ENCODE results near the gene SPRYD3. TPM values are rescaled to one million over a fixed set of nuclear protein-coding genes. Genes with fewer than 3 reads are reported as not detected.

The SPRYD3 gene
- polyA plus RNA-seq, 10 donors, result 15.9 to 22.3 (median 18.3) TPM

- DNase-seq, result no peak
These were observed 3.5 kb upstream of the SPRYD3 start for GRCh38 chr12:53082637-53083175.

- peak in 1 of 3 donors; percentile 37 for DNase-seq
These were observed 565 bp downstream of the SPRYD3 start for GRCh38 chr12:53078425-53079225.

GRCh38 chr12:53077030-53077429 lies 2.2 kb downstream of the SPRYD3 start:
- DNase-seq, result no peak

DNA sequence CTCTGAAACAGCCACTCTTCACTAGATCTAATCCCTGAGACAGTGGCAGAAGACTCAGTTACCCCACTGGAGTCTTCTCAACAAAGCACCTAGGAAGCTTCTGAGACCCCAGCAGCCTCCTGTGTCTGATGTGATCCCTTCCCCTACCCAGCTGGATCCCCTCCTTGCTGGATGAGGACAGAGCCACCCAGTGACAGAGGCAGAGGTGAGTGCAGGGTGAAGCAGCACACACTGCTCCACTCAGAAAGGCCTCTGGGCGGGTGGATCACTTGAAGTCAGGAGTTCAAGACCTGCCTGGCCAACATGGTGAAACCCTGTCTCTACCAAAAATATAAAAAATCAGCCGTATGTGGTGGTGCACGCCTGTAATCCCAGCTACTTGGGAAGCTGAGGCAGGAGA lies 2.7 kb downstream of the SPRYD3 start:
- no peak for DNase-seq

DNA sequence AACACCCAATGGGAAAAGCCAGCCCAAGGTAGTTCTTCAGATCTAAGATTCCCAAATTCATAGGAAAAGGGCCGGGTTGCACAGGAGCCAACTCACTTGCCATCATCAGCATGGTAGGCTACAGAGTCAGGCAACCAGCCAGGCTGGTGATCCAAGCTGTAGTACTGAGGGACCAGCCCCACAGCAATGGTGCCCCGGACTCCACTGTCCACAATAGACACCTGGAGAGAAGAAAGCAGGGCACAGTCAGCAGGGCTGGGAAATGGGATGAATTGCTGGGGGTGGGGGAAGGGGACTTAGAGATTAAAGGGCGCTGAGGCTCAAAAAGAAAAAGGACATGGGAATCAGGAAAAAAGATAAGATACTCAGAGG lies 4.2 kb downstream of the SPRYD3 start:
- DNase-seq, result no peak

DNA sequence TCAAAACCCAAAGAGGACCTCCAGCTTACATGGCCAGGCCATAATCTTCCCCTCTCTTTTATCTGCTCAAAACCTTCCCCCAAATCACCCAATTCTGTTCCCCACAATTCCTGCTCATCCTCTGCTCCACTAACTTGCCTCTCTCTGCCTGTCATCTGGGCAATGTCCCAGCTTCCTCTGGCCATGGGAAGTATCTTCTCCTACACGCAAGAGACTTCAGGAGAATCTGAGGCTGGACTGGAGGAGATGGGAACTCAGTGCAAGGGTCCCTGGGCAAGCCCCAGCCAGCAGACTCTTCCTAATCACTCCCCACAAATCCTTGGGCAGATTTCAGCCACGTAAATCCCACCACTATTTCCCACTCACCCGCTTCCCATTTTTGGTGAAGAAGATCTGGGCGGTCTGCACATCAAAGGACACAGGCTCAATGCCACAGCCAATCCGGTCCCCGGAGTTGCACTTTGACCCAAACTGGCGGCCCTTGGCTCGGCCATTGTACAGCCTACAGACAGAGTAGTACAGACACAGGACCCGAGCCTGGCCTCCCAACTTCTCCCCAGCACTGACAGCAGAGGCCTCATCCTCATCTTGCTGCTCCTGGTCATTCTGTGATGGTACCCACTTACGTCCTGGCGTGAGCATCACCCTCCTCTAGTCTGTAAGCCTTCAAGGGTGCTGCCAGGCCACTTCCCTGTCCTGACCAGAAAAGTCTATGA lies 4.7 kb downstream of the SPRYD3 start:
- DNase-seq, result peak in 1 of 3 donors; percentile 74

GRCh38 chr12:53073881-53074280 lies 5.3 kb downstream of the SPRYD3 start:
- peak in 2 of 3 donors; percentile 72 to 88 for DNase-seq

- DNase-seq, result peak; percentile 75 to 96 (median 95)
These were observed 7.3 kb downstream of the SPRYD3 start for GRCh38 chr12:53071591-53072551.

GRCh38 chr12:53070877-53071492 lies 8.2 kb downstream of the SPRYD3 start:
- DNase-seq, result peak in 1 of 3 donors; percentile 30

GRCh38 chr12:53069621-53070410 lies 9.4 kb downstream of the SPRYD3 start:
- peak in 2 of 3 donors; percentile 81 to 89 for DNase-seq

DNA sequence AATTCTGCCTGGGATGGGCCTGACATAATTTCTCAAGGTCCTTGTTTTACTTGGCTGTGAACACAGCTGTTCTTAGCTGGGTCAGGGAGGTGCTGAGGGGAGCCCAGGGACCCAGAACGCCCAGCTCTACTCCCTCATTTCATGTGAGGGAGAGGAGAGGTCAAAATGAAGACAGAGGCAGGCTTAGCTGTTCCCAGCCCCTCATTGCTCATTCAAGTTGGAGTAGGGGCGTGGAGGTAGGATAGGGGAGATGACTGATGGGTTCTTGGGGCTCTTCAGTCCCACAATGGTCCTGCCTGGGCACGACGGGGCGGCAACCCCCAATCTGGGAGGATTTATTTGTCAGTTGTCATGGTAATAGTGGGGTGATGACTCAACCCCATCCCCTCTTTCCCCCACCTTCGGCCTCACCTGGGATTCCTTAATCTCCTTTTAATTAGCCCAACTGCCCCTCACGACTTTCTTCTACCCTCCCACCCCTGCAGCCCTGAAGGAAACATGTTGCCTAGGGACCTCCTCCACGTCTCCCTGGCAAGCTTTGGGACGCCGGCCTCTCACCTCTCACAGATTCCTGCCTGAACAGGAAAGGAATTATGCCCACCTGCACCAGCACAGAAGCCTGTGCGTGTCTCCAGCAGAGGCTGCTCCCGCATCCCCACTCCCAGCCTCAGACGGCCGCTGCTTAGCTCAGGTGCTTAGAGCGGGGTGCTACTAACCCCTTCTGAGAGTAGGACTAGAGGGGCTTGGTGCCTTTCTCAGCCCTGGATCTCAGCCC lies 10.2 kb downstream of the SPRYD3 start:
- peak in 1 of 3 donors; percentile 37 for DNase-seq

DNA sequence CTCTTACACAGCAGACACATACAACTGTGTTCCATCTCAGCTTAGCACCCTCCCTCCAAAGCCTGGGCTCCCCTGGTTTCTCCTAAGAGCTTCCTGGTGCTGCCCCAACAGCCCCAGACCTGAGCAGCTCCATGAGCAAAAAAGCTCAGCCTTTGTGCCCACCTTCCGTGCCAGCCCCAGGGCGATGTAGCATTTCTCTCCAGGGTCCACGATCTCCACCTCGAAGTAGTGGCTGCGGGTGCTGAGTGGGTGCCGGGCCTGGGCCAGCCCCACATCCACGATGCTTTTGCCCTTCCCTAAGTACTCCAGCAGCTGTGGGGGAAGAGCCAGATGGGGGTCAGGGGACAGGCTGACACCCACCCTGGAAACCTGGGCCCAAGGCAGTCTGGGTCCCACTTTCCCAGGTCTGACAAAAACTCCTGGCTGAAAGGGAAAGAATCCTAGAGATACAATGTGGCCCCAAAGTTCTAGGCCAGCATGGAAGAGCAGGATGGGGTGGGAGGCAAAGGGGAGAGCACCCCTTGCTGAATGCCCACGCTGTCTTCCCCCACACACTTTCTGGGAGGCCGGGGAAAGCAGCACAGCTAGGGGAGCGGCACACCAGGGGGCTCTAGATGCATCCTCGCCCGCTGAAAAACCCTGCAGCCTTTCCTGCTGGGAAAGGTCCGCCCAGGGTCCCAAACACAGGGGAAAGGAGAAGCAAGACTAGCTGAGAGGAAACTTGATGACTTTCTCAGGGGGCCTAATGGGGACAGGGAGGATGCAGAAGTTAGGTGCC lies 11.0 kb downstream of the SPRYD3 start:
- no peak for DNase-seq

- DNase-seq, result peak in 1 of 3 donors; percentile 20
These were observed 11.9 kb downstream of the SPRYD3 start for GRCh38 chr12:53067074-53067992.

DNA sequence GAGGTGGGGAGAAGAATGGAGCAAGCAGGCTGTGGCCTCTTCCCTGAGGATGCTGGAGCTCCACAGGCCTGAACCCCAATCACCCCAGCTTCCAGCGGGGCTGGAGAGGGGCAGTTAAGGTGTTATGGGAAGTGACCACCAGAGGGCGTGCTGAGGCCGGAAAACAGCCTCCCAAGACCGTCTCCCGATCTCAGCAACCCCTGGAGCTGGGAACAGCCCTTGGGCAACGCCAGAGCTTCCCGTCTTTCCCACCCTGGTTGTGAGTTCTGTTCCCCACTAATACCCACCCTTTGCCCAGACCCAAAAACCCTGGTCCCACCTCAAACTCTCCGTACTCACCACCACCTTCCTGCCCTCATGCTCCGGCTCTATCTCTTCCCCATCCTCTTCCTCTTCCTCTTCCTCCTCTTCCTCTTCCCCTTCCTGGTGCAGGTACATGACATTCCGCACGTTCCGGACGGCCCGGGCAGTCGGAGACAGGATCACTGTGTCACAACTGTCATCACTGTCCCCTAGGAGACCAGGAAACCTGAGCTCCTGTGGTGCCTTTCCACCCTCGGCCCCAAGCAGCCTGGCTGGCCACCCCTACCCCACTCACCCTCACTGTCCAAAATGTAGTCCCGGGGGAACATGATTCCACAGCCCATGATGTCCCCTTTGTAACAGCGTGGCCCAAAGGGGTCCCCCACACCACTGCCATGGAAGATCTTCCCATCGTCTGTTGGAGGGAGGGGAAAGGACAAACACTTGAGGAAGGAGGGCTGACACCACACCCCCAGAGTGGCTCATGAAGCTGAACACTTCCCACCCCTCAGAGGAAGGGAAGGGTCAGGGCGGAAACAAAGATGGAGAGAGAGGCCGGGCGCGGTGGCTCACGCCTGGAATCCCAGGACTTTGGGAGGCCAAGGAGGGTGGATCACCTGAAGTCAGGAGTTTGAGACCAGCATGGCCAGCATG lies 12.9 kb downstream of the SPRYD3 start:
- DNase-seq, result peak in 2 of 3 donors; percentile 89 to 91

DNA sequence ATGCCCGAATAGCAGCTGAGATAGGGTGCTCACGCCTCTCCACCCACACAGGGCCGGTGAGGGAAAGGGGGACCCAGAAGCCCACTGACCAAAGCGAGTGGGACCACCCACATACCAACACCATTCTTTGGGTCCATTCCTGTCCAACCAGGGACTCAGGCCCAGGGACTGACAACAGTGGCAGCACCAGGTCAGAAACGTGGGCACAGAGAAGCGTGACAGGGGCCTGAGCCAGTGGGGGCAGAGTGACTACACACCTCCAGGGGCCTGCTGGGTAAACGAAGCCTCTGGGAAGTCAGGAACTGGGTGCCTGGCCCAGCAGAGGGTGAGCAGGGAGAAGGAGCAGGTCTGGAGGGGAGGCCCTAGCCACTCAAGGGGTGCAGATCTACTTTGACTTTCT lies 13.7 kb downstream of the SPRYD3 start:
- DNase-seq, result peak in 1 of 3 donors; percentile 38
